ENCODE results near the gene RNF144A.
A peak's percentile ranks its signal among the peaks of the same experiment; 100 is the strongest.

Gene RNF144A

GRCh38 chr2:6909431-6910385 lies 7.5 kb upstream of the RNF144A start:
- DNase-seq, result no peak

- no peak for DNase-seq
These were observed 5.5 kb upstream of the RNF144A start for GRCh38 chr2:6911721-6912120.

GRCh38 chr2:6913415-6914157 lies 3.6 kb upstream of the RNF144A start:
- no peak for DNase-seq

GRCh38 chr2:6914828-6915227 lies 2.4 kb upstream of the RNF144A start:
- DNase-seq, result no peak

- no peak for DNase-seq
These were observed 1.8 kb upstream of the RNF144A start for GRCh38 chr2:6915399-6915798.

GRCh38 chr2:6916224-6916623 lies 988 bp upstream of the RNF144A start:
- DNase-seq, result no peak

- DNase-seq, result no peak
These were observed 509 bp upstream of the RNF144A start for GRCh38 chr2:6916736-6917070.

GRCh38 chr2:6917761-6918421 lies 679 bp downstream of the RNF144A start:
- peak; percentile 17 for DNase-seq

- DNase-seq, result no peak
These were observed 2.9 kb downstream of the RNF144A start for GRCh38 chr2:6919901-6920742.

GRCh38 chr2:6920743-6921064 lies 3.5 kb downstream of the RNF144A start:
- DNase-seq, result no peak

- DNase-seq, result no peak
These were observed 4.2 kb downstream of the RNF144A start for GRCh38 chr2:6921321-6921922.

GRCh38 chr2:6922201-6922656 lies 5.0 kb downstream of the RNF144A start:
- no peak for DNase-seq

GRCh38 chr2:6923319-6923718 lies 6.1 kb downstream of the RNF144A start:
- no peak for DNase-seq

- no peak for DNase-seq
These were observed 7.1 kb downstream of the RNF144A start for GRCh38 chr2:6924101-6924923.

- DNase-seq, result no peak
These were observed 7.8 kb downstream of the RNF144A start for GRCh38 chr2:6924924-6925409.

- no peak for DNase-seq
These were observed 9.0 kb downstream of the RNF144A start for GRCh38 chr2:6926071-6926732.

GRCh38 chr2:6927186-6927585 lies 10.0 kb downstream of the RNF144A start:
- DNase-seq, result no peak

GRCh38 chr2:6927753-6928152 lies 10.5 kb downstream of the RNF144A start:
- DNase-seq, result no peak

- no peak for DNase-seq
These were observed 11.2 kb downstream of the RNF144A start for GRCh38 chr2:6928452-6928851.

- no peak for DNase-seq
These were observed 12.1 kb downstream of the RNF144A start for GRCh38 chr2:6929196-6929819.
